HepG2 (cell line): Measurements from ENCODE around the gene TBC1D7. TPM values are rescaled to one million over a fixed set of nuclear protein-coding genes. Genes with fewer than 3 reads are reported as not detected.

ENCODE experiments used
- ATAC-seq: fragments of 200-7000 bp; cut with Tn5 transposase; 3 replicates; pipeline ENCODE4 v1.9.1; 2020; ENCODE audit warnings: mild to moderate bottlenecking, moderate library complexity
- BruUV-seq: library from RNA; stranded (reverse); fragments of 400-500 nt; replicated peaks from 2 replicates; lab custom pipeline; 2021; lab: Mats Ljungman, UMichigan
- CTCF ChIA-PET: fragments of 300-600 bp; formaldehyde crosslinking; extraction: SDS; loops from one replicate; lab custom pipeline; 2021; ENCODE audit warnings: low total read pairs, inconsistent platforms, low intra/inter-chr PET ratio; lab: Yijun Ruan, JAX
- POLR2A ChIA-PET: fragments of 350-600 bp; sonication (Branson Sonifier 250); formaldehyde crosslinking; loops from one replicate; lab custom pipeline; 2020; ENCODE audit warnings: antibody characterized with exemption, inconsistent platforms; lab: Yijun Ruan, JAX
- DNase-seq: peaks from one replicate; pipeline ENCODE4 v3.0.0-alpha.2; 2015; ENCODE audit warnings: low spot score
- FAIRE-seq: peaks from 3 replicates; lab custom pipeline; 2011; peaks lifted over from hg19 to GRCh38; lab: Jason Lieb, UNC
- H2AFZ ChIP-seq: one replicate; pipeline ENCODE4 v1.6.1; 2011; ENCODE audit warnings: low read length, inconsistent platforms
- H3K27ac ChIP-seq: fragments of 300-600 bp; 3 replicates; pipeline ENCODE4 v1.8.0; 2011; ENCODE audit warnings: mixed run types, mild to moderate bottlenecking, mixed read lengths, low read length, inconsistent platforms; ENCODE audit not compliant: insufficient read depth; ENCODE audit errors: extremely low read length
- H3K27me3 ChIP-seq, 2 experiments: fragments of 200-600 bp in 1 of 2; 2 replicates in 1 of 2; 3 replicates in 1 of 2; pipeline versions ENCODE4 v1.6.0 to v1.8.0; 2011; ENCODE audit warnings: low read length in 2 of 2, mild to moderate bottlenecking in 2 of 2, moderate library complexity in 2 of 2, inconsistent platforms in 1 of 2; ENCODE audit not compliant: insufficient read depth in 2 of 2, control insufficient read depth in 1 of 2
- H3K36me3 ChIP-seq, 2 experiments: fragments of 200-600 bp in 1 of 2; replicated peaks in 1 of 2; 2 replicates in 1 of 2; 3 replicates in 1 of 2; pipeline versions ENCODE4 v1.5.1 to v1.8.0; 2011; ENCODE audit warnings: low read length in 2 of 2, inconsistent platforms in 1 of 2; ENCODE audit not compliant: insufficient read depth in 2 of 2, control insufficient read depth in 1 of 2
- H3K4me1 ChIP-seq: 2 replicates; pipeline ENCODE4 v1.5.1; 2012; ENCODE audit warnings: low read length, inconsistent platforms; ENCODE audit not compliant: insufficient read depth
- H3K4me2 ChIP-seq: 2 replicates; pipeline ENCODE4 v1.6.0; 2011; ENCODE audit warnings: low read depth, low read length, inconsistent platforms
- H3K4me3 ChIP-seq, 3 experiments: fragments of 200-600 bp in 1 of 3; sonication (generic), shearing (Covaris generic) in 1 of 3; replicated peaks in 1 of 3; 2 replicates each; pipeline ENCODE4 v1.5.1; 2011 to 2016; ENCODE audit warnings: low read length in 3 of 3, inconsistent platforms in 2 of 3, low read depth in 2 of 3, mild to moderate bottlenecking in 2 of 3, control low read depth in 1 of 3, mixed read lengths in 1 of 3; ENCODE audit not compliant: insufficient read depth in 1 of 3
- H3K79me2 ChIP-seq: one replicate; pipeline ENCODE4 v1.6.1; 2011; ENCODE audit warnings: low read length, inconsistent platforms; ENCODE audit not compliant: insufficient read depth
- H3K9ac ChIP-seq: 2 replicates; pipeline ENCODE4 v1.6.0; 2011; ENCODE audit warnings: mild to moderate bottlenecking, low read depth, low read length, inconsistent platforms; ENCODE audit not compliant: insufficient read depth
- H3K9me3 ChIP-seq: 2 replicates; pipeline ENCODE4 v1.5.1; 2012; ENCODE audit warnings: mild to moderate bottlenecking, low read length
- H4K20me1 ChIP-seq: 2 replicates; pipeline ENCODE4 v1.6.0; 2011; ENCODE audit warnings: inconsistent platforms, mild to moderate bottlenecking, low read length, moderate library complexity; ENCODE audit not compliant: insufficient read depth
- HDAC6 ChIP-seq: fragments of 200-600 bp; sonication (generic); IDR thresholded peaks from 2 replicates; pipeline ENCODE4 v1.7.0; 2017; ENCODE audit warnings: mild to moderate bottlenecking, antibody characterized with exemption, low read length, low read depth
- HNF4G ChIP-seq, 2 experiments: sonication (generic) in 1 of 2; formaldehyde crosslinking in 1 of 2; IDR thresholded peaks; 2 replicates each; pipeline versions ENCODE4 v1.4.0 to v1.6.1; 2011 to 2020; ENCODE audit warnings: borderline replicate concordance in 2 of 2, low read depth in 2 of 2, mild to moderate bottlenecking in 2 of 2, low read length in 1 of 2, missing genetic modification reagents in 1 of 2, moderate library complexity in 1 of 2
- HNRNPLL ChIP-seq: fragments of 200-400 bp; formaldehyde crosslinking; IDR thresholded peaks from 2 replicates; pipeline ENCODE4 v1.6.1; 2017; ENCODE audit warnings: mild to moderate bottlenecking, low read depth, low read length; ENCODE audit not compliant: poor library complexity, severe bottlenecking
- NCOR1 ChIP-seq: fragments of 200-600 bp; sonication (generic); IDR thresholded peaks from 2 replicates; pipeline ENCODE4 v1.7.0; 2017; ENCODE audit warnings: antibody characterized with exemption, low read length, borderline replicate concordance
- RARG ChIP-seq: sonication (generic); formaldehyde crosslinking; IDR thresholded peaks from 2 replicates; pipeline ENCODE4 v1.4.0; 2020; ENCODE audit warnings: low read depth, mild to moderate bottlenecking, missing genetic modification reagents
- RELA ChIP-seq: sonication (generic); formaldehyde crosslinking; IDR thresholded peaks from 2 replicates; pipeline ENCODE4 v1.4.0; 2020; ENCODE audit warnings: missing genetic modification reagents
- ZNF264 ChIP-seq: sonication (generic); formaldehyde crosslinking; IDR thresholded peaks from 2 replicates; pipeline ENCODE4 v1.4.0; 2020; ENCODE audit warnings: missing genetic modification reagents
- ZNF3 ChIP-seq: IDR thresholded peaks from 2 replicates; pipeline ENCODE4 v1.7.0; 2017; ENCODE audit warnings: inconsistent platforms
- ZNF343 ChIP-seq: sonication (generic); formaldehyde crosslinking; IDR thresholded peaks from 2 replicates; pipeline ENCODE4 v1.4.0; 2020; ENCODE audit warnings: mild to moderate bottlenecking, missing genetic modification reagents
- ZNF703 ChIP-seq: sonication (generic); formaldehyde crosslinking; IDR thresholded peaks from 2 replicates; pipeline ENCODE4 v1.5.1; 2020; ENCODE audit warnings: missing genetic modification reagents, mild to moderate bottlenecking, moderate library complexity, borderline replicate concordance
- WGBS: methylation state at CpG from one replicate; pipeline ENCODE4 v1.1.6; 2017; ENCODE audit warnings: low lambda C conversion rate; 5-methylcytosine and 5-hydroxymethylcytosine counted together
- in situ Hi-C: cut with HindIII; loops from 2 replicates; pipeline ENCODE4 v1.10.0; 2017; ENCODE audit warnings: low pct_unique_long_range_greater_than_20kb; ENCODE audit not compliant: extremely low pct_ligation_motif_present
- intact Hi-C: fragments of 100-400 bp; cut with micrococcal nuclease; formaldehyde crosslinking; loops from one replicate; pipeline ENCODE4 v1.10.0; 2022; ENCODE audit not compliant: unreplicated experiment
- polyA plus RNA-seq, 8 experiments: library from polyadenylated mRNA; depleted of rRNA in 3 of 8; stranded (reverse) in 7 of 8; unstranded in 1 of 8; fragments of >200 nt; fragmentation: Illumina TruSeq in 4 of 8; extraction: Trizol in 4 of 8; gene quantifications; 2 replicates each; pipeline versions ENCODE4 v1.2.1 to v1.2.3, GENCODE V29; 2011 to 2016; ENCODE audit warnings: low read depth in 4 of 8, missing spikeins in 1 of 8, mixed read lengths in 1 of 8; ENCODE audit not compliant: insufficient read depth in 1 of 8
- total RNA-seq, 5 experiments: library from RNA; depleted of rRNA; stranded (reverse); fragments of >200 nt; fragmentation: Illumina TruSeq; extraction: Trizol; gene quantifications; 2 replicates each; pipeline ENCODE4 v1.2.3, GENCODE V29; 2016; ENCODE audit warnings: low read depth in 1 of 5
- TF ChIP-seq, protein P1 (sequence below): sonication (generic); formaldehyde crosslinking; IDR thresholded peaks from 2 replicates; pipeline ENCODE4 v1.4.0; 2020; ENCODE audit warnings: missing genetic modification reagents
- TF ChIP-seq, protein P2 (sequence below): sonication (generic); formaldehyde crosslinking; IDR thresholded peaks from 2 replicates; pipeline ENCODE4 v1.8.1; 2022; ENCODE audit warnings: low read depth, mild to moderate bottlenecking, missing genetic modification reagents
- TF ChIP-seq, protein P3 (sequence below): IDR thresholded peaks from 2 replicates; pipeline ENCODE4 v1.6.1; 2016

Gene TBC1D7
- total and polyA plus RNA-seq, 2 of the 13 experiments (the other 11 are each of a cell fraction or from before 2014, with no cell fraction given), result 23.3 to 30.8 TPM

DNA sequence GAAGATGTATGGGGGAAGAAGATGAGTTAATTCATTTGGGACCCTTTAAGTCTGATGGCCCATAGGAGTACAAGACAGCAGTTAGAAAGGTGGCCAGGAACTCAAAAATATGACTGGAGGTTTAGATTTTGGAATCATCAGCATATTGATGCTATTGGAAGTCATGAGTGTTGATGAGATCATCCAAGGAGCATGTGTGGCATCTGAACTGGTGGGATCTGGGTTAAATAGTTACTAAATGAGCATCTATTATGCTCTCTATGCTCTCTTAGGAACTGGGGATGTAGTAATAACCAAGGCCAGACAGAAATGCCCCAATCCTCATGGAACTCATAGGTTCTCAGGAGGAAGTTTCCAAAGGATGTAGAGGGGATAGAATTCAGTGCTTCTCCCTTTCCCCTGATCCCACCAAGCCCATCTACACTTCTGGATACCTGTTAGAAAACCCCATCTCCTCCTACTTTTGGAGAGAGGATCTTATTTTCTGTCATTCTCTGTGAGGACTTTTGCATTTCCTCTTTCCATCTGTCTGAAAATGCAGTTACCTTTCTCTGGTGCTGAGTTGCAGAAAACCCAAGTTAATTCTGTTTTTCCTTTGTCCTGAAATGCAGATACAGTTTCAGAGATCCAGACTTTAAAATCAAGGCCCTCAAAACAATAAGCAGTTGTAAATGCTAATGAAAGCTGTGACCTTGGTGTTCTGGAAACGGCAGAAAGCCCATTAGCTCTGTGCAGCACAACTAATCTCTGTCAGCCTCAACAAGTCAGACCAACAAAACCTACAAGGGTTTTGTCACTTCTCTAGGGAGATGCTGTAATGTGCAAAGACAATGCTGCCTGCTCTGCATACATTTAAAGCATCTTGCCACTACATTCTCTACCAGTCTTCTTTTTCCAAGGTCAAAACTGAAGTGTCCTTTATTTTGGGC lies 65.8 kb downstream of the TBC1D7 start (continued):
- TF ChIP-seq, protein P1, sequence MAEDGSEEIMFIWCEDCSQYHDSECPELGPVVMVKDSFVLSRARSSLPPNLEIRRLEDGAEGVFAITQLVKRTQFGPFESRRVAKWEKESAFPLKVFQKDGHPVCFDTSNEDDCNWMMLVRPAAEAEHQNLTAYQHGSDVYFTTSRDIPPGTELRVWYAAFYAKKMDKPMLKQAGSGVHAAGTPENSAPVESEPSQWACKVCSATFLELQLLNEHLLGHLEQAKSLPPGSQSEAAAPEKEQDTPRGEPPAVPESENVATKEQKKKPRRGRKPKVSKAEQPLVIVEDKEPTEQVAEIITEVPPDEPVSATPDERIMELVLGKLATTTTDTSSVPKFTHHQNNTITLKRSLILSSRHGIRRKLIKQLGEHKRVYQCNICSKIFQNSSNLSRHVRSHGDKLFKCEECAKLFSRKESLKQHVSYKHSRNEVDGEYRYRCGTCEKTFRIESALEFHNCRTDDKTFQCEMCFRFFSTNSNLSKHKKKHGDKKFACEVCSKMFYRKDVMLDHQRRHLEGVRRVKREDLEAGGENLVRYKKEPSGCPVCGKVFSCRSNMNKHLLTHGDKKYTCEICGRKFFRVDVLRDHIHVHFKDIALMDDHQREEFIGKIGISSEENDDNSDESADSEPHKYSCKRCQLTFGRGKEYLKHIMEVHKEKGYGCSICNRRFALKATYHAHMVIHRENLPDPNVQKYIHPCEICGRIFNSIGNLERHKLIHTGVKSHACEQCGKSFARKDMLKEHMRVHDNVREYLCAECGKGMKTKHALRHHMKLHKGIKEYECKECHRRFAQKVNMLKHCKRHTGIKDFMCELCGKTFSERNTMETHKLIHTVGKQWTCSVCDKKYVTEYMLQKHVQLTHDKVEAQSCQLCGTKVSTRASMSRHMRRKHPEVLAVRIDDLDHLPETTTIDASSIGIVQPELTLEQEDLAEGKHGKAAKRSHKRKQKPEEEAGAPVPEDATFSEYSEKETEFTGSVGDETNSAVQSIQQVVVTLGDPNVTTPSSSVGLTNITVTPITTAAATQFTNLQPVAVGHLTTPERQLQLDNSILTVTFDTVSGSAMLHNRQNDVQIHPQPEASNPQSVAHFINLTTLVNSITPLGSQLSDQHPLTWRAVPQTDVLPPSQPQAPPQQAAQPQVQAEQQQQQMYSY (CRISPR knock-in tag), result no peak
- no peak for TF ChIP-seq NCOR1
- no peak for TF ChIP-seq RELA (CRISPR knock-in tag)

DNA sequence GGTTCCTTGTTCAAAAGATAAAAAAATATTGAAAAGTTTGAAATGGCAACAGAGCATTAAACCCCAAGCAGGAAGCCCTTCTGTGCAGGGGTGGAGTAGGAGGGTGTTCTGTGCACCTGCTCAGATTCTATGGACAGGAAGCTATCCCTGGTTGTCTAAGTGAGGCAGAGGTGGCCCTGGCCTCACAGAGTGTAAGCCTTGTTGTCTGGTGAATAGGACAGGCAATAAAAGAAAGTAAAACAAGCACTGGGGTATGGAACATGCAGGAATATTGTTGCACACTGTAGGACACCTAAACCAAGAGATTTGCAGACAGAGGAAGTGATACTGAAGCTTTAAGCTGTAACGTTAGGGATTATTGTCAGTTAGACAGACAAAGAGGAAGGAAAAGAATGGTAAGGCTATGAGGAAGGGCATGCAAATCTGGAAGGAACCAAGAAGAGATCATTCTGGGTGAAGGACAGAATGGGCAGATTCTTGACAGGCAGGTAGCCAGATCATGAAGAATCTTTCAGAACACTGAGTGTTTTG lies 66.8 kb downstream of the TBC1D7 start:
- no peak overlapping the region for H3K27ac ChIP-seq
- ATAC-seq (no peak), DNase-seq (no peak), FAIRE-seq (no peak)
- no peaks in the 10 kb centered on the region for H3K79me2 ChIP-seq
- no peak overlapping the region for H3K4me3 ChIP-seq
- no peaks in the 10 kb centered on the region for H3K36me3 ChIP-seq
- peaks cover 6% of the 10 kb centered on the region for H3K4me1 ChIP-seq
- H3K9ac ChIP-seq, result no peak overlapping the region
- intact Hi-C loops, result no loop called here
- ChIA-PET POLR2A (no interaction called here), CTCF (no interaction called here)
- H3K4me2 ChIP-seq, result no peak overlapping the region
- no peaks in the 10 kb centered on the region for H4K20me1 ChIP-seq
- no peak overlapping the region for H2AFZ ChIP-seq
- in situ Hi-C loops, result no loop called here
- no peaks in the 10 kb centered on the region for H3K9me3 ChIP-seq
- H3K27me3 ChIP-seq, result no peaks in the 10 kb centered on the region
- no TSS peak for BruUV-seq
- WGBS, result 2% methylated on average over 1 of the region's 1 CpG
- TF ChIP-seq ZNF343 (CRISPR knock-in tag) (no peak), HNRNPLL (no peak), ZNF703 (CRISPR knock-in tag) (no peak), HDAC6 (no peak), HNF4G (IDR thresholded peaks at IDR 0.05; ENCODE audit: borderline replicate concordance, low read depth, low read length) (no peak), HNF4G (CRISPR knock-in tag; IDR thresholded peaks at IDR 0.05; ENCODE audit: borderline replicate concordance, low read depth) (no peak), RARG (CRISPR knock-in tag) (no peak), ZNF264 (CRISPR knock-in tag) (no peak), ZNF3 (no peak)
- TF ChIP-seq, protein P2, sequence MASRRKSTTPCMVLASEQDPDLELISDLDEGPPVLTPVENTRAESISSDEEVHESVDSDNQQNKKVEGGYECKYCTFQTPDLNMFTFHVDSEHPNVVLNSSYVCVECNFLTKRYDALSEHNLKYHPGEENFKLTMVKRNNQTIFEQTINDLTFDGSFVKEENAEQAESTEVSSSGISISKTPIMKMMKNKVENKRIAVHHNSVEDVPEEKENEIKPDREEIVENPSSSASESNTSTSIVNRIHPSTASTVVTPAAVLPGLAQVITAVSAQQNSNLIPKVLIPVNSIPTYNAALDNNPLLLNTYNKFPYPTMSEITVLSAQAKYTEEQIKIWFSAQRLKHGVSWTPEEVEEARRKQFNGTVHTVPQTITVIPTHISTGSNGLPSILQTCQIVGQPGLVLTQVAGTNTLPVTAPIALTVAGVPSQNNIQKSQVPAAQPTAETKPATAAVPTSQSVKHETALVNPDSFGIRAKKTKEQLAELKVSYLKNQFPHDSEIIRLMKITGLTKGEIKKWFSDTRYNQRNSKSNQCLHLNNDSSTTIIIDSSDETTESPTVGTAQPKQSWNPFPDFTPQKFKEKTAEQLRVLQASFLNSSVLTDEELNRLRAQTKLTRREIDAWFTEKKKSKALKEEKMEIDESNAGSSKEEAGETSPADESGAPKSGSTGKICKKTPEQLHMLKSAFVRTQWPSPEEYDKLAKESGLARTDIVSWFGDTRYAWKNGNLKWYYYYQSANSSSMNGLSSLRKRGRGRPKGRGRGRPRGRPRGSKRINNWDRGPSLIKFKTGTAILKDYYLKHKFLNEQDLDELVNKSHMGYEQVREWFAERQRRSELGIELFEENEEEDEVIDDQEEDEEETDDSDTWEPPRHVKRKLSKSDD, result no peak
- TF ChIP-seq, protein P3, sequence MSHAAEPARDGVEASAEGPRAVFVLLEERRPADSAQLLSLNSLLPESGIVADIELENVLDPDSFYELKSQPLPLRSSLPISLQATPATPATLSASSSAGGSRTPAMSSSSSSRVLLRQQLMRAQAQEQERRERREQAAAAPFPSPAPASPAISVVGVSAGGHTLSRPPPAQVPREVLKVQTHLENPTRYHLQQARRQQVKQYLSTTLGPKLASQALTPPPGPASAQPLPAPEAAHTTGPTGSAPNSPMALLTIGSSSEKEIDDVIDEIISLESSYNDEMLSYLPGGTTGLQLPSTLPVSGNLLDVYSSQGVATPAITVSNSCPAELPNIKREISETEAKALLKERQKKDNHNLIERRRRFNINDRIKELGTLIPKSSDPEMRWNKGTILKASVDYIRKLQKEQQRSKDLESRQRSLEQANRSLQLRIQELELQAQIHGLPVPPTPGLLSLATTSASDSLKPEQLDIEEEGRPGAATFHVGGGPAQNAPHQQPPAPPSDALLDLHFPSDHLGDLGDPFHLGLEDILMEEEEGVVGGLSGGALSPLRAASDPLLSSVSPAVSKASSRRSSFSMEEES (CRISPR knock-in tag), result no peak
